Fibroblast of skin of right biceps (primary cell): ENCODE data around the gene S1PR5.
"Not testable (repeated sequence)": the region's sequence is repeated elsewhere in the genome, so short reads cannot be mapped to it uniquely, and the experiment has no call there.

Experiments
- DNase-seq: peaks from one replicate; pipeline ENCODE4 v3.0.0-alpha.2; 2013

S1PR5 gene, protein sequence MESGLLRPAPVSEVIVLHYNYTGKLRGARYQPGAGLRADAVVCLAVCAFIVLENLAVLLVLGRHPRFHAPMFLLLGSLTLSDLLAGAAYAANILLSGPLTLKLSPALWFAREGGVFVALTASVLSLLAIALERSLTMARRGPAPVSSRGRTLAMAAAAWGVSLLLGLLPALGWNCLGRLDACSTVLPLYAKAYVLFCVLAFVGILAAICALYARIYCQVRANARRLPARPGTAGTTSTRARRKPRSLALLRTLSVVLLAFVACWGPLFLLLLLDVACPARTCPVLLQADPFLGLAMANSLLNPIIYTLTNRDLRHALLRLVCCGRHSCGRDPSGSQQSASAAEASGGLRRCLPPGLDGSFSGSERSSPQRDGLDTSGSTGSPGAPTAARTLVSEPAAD

DNA sequence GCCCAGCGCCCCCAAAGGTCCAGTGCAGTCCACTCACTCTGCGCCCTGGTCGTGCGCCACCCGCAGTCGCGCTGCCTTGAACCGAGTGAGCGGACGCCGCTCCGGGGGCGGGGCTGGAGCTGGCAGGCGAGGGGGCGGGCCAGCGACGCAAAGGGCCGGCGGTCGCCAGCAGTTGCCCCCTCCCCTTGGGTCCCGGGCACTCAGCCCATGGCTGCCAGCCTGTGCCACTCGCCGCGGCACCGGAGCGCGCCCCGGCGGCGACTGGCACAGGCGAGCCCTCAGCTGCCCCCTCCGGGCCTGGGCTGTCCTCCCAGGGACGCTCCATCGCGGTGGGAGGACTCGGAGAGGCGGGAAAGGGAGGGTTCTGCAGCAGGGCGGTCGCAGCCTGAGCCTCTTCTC, at the start of gene S1PR5:
Gene S1PR5, minus strand, starts transcription at position 87 of the 399 bp plus-strand sequence. CDS start 2,436 bp downstream, outside the sequence.
- DNase-seq: no peak

DNA sequence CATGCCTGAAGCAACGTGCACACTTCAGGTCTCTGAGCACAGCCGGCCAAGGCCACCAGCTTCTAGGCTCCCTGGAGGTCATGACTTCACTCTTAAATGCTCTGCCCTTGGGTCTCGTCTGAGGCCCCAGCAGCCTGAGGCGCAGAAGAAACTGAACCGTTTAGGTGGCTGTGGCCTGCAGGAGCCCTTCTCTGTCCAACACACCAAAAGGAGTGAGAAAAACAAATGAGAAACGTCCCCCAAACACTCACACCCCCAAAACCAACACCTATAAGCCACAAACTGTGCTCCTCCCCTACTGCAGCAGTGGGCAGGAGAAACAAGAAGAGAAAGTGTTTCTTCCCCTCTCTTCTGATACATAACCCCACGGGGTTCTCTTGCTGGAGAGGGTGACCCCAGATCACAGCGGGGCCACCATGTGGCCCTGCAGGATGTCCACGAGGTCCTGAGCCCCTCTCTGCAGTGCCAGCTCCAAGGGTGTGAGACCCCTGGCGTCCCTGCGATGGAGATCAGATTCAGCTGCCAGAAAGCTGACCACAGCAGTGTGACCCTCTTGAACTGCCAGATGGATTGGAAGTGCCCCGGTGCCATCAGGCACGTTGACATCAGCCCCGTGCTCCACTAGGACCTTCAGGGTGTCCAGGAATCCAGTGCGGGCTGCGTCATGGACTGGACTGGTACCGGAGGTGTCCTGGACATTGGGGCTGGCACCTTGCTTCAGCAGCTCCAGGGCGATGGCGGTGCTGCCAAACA, 49.6 kb upstream of the S1PR5 start:
- DNase-seq: no peak

DNA sequence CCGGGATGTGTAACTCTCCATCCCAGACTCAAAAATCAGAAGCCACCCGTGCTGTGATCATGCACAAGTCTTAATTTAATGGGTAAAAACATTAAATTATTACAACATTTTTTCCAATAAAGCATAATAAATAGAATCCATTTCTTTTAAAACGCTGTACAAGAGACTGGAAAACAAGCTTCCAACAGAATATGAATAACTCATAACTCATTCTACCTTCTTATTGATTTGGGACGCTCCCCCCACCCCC, 49.1 kb upstream of the S1PR5 start:
- DNase-seq: no peak

DNA sequence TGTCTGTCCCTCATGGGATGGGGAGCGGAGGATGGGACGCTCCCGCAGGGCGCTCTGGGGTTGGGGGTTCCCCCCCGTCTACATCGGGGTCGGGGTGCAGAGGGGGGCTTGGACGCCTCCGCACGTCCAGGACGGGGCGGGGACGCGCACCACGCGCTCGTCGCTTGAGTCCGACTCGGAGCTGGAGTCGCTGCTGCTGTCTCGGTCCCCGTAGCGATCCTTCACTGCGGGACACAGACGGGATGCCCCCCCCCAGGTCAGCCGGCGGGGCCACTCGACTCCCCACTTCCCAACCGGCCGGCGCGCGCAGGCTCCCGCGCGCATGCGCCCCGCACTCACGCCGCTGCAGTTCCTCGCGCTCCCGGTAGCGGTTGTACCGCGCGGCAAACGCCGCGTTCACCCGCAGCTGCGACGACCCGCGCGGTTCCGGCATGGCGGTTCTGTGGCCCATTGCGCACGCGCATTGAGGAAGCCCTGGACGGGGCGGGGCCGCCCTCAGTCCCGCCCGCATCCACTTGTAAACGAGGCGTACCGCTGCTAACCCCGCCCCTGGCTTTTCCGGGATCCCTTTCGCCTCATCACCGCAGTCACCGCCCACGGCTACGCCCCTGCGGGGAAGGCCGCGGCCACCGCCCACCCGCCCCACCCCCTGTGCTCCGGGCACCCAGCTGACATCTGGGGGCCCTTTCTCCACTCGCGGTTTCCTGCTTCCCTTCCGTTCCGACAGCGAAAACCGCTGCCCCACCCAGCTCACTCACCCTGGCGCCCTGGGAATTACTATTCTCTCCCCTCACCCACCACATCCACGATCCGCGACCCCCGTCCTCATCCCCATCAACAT, 48.5 kb upstream of the S1PR5 start, which contains the start of gene KRI1:
Gene KRI1, minus strand, starts transcription at position 444 of the 841 bp plus-strand sequence. Its CDS starts 11 bp downstream, at position 433.
- DNase-seq: peak; percentile 96

DNA sequence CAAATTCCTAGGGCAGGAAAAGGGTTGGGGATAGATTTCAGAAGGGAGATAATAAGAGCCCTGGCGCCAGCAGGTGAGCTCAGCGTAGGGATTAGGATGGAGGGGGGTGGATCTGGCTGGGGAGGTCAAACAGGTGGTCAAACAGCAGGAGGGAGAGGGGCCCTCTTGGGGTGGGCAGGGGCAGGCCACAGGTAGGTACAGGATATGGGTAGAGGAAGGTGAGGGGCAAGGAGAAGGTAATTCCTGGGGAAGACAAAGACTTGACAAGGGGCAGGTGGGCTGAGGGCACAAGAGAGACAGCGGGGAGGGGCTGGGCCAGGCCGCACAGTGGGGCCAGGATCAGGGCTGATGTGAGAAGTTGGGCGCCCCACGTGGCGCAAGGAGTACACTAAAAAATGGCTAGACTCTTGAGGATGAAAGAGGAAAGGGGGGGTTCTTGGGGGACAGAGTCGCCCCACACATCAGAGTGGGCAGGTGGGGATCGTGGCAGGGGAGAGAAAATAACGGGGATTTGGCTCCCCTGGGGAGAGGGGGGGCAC, 47.9 kb upstream of the S1PR5 start:
- peak; percentile 53 for DNase-seq

DNA sequence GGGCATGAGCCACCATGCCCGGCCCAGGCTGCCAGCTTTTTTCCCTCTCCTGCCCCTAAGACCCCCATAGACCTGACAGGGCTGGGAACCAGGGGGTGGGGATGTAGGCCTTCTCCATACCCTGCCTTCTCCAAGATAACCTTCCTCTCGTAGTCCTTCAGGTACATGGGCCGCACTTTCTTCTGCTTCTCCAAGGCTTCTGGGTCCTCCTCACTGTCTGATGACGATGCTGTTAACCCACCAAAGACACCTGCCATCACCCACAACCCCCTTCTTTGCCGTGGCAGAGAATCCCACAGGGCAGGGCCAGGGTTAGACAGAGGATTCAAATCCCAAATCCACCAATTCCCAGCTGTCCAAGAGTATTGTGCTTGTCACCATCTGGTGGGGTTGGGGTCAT, 45.4 kb upstream of the S1PR5 start:
- DNase-seq: no peak

DNA sequence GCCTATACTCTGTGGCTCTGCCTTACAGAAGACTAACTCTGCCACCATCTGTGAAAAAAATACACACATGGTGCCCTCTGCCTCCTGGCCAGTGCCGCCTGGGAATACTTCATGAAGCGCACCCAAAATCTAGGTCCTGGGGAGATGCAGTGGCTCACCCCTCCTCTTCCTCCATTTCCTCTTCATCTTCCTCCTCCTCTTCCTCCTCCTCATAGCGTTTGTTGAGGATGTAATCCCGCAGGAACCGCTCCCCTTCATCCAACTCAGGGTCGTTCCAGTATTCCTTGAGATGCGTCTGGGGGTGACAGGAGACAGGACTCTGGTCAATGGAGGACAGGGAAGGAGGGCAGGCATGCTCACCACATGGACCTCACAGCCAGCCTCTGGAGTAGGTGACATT, 42.9 kb upstream of the S1PR5 start:
- no peak for DNase-seq

DNA sequence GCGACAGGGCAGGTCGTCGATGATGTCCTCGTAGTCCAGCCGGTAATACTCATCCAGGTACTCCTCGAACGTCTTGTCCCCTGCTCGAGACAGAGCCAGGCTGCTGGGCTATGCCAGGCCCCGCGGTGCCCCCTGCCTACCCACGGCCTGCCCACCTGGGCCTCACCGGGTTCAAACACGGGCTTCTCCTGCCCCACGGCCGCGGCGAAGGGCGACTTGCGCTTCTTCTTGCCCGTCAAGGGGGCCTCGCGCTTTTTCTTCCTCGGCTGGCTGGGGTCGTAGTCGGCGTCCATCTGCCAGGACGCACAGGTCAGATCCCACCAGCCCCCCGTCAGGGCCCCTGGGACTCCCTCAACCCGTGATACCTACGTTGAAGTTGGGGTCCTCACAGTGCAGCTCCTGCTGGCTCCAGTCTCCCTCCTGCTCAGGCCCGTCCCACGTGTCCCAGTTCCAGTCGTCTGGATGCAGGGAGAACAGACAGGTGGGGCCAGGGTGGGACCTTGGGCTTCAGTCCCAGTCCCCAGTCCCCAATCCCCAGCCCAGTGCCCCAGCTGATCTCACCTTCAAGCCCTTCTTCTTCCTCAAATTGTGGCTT, 40.5 kb upstream of the S1PR5 start:
- DNase-seq: no peak

DNA sequence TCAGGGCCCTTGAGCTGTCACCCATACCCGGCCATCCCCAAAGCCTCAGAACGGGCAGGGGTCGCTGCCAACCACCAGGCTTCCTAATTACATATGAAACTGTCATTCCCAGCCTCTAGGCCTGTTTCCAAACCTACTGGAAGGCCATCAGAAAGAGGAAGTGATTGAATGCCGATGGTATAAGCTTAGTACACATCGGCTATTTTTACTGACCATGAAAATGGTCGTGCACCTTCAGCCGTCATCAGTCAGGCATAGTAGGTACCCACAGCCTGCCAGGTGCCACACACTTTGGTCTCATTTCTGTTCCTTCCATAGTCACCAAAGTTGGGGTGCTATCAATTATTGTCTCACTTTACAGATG, 38.3 kb upstream of the S1PR5 start:
- DNase-seq: no peak

DNA sequence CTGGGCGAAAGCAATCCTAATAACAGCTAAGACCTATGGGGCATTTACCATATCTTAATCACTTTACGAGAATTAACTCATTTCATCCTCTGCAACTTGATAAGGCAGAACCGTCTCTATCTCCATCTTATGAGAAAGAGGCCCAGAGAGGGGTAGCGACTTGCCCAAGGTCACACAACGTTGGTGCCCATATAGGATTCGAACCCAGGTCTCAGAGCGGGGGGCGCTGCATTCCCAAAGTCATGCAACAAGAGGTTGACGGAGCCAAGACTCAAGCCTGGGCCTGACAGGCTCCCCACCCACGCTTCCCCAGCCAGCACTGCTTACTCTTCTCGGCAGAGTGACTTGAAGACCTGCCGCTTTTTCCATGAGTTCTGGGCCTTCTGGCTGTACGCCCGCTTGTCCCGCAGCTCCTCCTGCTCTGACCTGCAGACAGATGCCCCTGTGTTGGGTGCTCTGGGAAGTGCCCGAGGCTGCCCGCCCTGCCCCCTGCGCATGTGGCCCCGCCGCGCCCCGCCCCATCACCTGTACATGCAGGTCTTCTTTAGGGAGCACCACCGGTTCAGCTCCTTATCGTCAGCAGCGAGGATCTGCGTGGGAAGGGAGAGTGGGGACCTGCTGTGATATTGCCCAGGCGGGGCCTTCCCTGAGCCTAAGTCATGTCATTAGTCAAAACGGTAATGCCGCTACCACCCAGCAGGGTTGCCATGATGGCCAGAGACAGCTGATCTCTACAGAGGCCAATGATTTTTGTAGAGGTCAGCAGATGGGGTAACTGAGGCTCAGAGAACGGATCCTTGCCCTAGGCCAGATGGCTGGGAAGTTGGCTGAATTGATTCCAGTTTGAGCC, 37.7 kb upstream of the S1PR5 start:
- no peak for DNase-seq

DNA sequence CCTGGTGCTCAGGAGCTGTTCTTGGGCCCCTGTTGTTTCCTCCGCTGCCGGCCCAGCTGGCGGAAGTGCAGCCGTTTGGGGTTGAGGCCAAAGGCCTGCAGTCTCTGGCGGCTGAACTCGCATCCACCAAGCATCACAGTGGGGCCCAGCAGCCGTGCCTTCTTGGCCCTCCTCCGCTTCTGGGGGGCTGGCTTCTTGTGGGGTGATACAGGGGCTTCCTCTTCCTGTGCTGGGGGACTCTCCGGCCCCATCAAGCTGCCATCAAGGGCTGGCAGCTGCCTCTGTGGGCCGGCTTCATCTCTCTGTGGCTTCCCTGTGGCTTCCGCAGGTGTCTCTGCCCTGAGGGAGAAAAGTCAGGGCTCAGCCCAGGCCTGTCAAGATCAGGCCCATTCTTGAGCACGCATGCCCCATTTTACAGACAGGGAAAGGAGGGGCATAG, 36.7 kb upstream of the S1PR5 start:
- DNase-seq: no peak

DNA sequence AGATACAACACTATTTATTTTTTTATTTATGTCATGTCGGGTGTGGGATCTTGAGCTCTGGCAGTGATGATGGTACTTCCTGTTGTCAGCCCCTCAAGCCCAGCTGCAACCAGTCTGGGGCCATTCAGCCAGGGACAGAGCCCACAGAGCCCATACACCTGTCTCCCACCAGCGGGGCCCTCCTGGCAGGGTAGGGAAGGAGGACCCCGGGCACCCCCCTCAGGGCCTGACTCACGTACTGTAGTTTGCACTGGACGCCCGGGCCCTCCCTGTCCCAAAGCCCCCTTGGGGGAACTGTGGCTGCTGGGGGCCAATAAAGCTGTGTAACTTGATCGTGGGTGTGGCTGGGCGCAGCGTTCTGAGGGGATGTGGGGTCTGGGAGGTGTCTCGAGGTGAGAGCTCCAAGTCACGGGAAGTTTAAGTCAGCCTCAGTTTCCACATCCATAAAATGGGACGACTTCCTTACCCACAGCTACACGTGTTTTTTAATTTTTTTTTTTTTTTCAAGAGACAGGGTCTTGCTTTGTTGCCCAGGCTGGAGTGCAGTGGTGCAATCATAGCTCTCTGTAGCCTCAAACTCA, 35.9 kb upstream of the S1PR5 start:
- DNase-seq: no peak

DNA sequence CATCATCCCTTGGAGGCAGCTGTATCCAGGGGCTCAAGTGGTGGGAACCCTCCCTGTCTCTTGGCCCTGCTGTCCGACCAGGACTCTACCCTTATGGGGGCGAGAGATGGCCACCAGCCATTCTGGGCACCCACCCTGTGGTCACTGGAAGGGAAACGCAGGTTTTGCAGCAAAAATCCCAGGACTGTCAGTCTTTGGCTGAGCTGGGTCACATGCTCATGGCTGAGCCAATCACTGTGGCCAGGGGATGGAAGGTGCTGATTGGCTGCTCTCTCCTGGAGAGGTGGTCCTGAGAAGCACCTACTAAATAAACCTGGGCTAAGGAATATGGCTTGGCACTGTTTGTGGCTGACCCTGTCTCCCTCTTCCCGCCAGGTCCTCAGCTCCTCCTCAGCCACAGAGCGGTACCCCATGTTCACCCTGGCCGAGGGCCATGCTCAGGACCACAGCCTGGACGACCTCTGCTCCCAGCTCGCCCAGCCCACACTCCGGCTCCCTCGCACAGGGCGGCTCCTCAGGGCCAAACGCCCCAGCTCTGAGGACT, 35.3 kb upstream of the S1PR5 start:
- DNase-seq: no peak

DNA sequence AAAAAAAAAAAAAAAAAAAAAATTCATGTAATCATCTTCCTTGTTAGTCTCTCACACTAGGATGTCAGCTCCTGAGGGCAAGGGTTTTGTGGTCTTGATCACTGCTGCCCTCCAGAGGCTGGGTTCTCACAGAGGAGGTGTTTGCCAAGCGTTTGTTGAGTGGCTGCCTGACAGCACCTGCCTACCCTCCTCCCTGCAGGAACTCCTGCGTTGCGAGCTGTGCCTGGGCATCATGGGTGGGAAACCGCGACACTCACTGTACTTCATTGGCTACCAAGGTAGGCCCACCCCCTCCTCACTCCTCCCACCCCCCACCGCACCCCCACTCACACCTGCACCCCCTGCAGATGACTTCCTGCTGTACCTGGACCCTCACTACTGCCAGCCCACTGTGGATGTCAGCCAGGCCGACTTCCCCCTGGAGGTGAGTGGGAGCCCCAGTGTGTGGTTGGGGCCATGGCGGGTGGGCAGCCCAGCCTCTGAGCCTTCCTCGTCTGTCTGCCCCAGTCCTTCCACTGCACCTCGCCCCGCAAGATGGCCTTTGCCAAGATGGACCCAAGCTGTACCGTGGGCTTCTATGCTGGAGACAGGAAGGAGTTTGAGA, 34.6 kb upstream of the S1PR5 start:
- peak; percentile 28 for DNase-seq

DNA sequence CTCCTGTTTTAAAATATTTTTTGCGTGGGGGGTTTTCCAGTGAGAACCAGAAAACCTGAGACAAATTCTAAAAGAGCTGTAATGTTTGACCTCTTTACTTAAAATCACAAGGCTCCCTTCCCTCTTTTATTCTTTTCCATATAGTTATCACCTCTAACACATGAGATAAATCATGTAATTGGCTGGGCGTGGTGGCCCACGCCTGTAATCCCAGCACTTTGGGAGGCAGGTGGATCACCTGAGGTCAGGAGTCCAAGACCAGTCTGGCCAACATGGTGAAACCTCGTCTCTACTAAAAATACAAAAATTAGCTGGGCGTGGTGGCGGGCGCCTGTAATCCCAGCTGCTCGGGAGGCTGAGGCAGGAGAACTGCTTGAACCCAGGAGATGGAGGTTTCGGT, 33.8 kb upstream of the S1PR5 start:
- not testable (repeated sequence) for DNase-seq

DNA sequence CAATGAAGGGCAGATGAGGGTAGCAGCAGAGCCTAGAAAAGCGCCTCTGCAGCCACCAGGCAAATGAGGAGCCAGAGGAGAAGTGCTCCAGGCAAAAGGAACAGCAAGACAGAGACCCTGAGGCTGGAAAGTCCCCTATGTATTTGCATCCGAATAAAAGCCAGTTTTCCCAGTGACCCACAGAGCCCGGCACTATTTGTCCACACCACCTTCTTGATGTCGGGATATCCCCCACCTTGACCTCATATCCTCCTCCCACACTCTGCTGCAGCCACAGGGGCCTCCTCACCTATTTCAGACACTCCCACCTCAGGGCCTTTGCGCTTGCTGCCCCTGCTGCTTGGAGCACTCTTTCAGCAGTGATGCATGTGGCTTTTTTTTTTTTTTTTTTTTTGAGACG, 33.1 kb upstream of the S1PR5 start:
- DNase-seq: no peak

DNA sequence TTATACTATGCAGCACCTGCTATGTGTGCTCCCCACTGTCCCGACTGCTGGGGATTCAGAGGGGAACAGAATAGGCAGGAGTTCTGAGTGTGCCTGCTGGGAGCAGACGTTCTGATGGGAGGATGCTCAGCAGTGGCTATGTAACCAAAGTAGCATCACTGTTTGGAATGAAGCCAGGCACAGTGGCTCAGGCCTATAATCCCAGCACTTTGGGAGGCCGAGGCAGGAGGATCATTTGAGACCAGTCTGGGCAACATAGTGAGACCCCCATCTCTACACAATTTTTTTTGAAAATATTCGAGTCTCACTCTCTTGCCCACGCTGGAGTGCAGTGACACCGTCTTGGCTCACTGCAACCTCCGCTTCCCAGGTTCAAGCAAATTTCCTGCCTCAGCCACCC, 32.5 kb upstream of the S1PR5 start:
- no peak for DNase-seq

DNA sequence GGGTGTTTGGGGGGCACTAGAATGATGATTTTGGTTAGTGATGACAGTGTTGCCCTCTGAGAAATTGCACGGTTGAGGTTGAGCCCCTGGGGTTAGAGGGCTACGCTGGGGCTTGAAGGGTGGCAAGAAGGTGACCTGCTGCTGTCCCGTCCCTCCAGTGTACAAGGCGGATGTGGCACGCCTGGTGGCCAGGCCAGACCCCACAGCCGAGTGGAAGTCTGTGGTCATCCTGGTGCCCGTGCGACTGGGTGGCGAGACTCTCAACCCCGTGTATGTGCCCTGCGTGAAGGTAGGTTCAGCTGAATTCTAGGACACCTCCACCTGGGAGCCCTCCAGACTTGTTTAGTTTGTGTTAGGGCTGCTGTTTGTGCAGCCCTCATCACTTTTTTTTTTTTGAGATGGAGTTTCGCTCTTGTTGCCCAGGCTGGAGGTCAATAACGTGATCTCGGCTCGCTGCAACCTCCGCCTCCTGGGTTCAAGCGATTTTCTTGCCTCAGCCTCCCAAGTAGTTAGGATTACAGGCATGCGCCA, 31.6 kb upstream of the S1PR5 start:
- no peak for DNase-seq

DNA sequence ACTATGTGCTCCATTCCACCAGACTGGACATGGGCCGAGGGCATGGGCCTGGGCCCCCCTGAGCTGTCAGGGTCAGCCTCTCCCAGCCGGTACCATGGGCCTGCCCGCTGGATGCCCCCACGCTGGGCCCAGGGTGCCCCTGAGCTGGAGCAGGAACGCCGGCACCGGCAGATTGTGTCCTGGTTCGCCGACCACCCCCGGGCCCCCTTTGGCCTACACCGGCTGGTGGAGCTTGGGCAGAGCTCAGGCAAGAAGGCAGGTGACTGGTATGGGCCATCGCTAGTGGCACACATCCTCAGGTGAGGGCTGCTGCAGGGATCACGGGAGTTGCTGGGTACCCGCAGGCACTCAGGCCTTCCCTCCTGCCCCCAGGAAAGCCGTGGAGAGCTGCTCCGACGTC, 29.6 kb upstream of the S1PR5 start:
- no peak for DNase-seq

DNA sequence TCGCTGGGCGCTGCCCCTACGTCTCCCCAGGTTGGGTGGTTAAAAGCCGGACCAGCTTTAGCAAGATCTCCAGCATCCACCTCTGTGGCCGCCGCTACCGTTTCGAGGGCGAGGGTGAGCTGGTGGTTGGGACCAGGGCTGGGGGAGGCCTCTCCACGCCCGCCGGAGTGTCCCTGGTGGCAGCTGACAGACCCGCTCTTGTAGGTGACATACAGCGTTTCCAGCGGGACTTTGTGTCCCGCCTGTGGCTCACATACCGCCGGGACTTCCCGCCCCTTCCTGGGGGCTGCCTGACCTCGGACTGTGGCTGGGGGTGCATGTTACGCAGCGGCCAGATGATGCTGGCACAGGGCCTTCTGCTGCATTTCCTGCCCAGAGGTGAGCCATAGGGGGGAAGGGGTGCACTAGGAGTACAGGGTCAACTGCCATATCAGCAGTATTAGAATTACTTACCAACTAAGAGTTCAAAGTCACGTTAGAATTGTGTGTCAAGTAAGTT, 27.6 kb upstream of the S1PR5 start:
- DNase-seq: no peak
